ENCODE results near the gene RPS14.
"Not testable (repeated sequence)": the region's sequence is repeated elsewhere in the genome, so short reads cannot be mapped to it uniquely, and the experiment has no call there.

Gene RPS14

DNA sequence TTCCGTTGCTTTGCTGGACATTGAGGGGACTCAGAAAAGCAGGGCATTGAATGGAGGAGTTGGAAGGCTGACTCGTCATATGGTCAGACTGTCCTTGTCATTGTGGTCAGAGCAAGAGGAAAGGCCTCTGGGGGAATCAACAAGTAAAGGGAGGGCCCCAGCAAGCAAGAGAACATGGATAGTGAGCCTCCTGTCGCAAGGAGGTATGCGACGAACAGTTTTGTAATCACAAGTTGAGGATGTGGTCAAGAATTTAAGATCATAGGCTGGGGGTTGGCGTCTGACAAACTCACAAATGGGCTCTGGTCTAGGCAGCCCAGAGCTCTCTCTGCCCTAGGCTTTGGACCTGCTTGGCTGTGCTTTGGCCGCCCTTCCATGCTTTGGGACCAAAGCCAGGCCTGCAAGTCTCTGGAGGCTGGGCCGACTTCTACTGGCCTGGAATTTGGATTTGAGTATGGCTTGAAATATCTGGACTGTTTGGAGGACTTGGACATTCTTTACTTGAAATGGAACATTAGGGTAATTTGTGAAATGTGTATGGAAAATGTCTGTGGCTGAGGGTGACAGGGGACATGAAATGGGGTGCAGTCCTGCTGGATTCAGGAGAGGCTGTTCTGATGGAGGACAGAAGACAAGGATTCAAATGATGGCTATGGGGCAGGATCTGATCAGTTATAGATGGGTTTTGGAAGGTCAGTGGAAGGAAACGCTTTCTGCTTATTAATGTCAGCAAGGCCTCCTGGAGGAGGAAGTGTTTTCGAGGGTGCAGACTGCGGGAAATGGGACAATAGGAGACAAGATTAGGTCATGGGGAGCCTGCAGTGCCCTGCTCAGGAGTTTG is 39.2 kb upstream of the RPS14 start:
- Histone ChIP-seq H3K36me3 (ENCODE audit: insufficient read depth, low read length) (peaks cover 12% of the 10 kb centered on the region), H3K4me3 (ENCODE audit: low read length) (no peak overlapping the region), H3K27me3 (ENCODE audit: insufficient read depth, low read length) (no peaks in the 10 kb centered on the region), H2AFZ (ENCODE audit: low read depth, low read length) (no peak overlapping the region), H3K9me3 (ENCODE audit: low read length) (no peaks in the 10 kb centered on the region), H3K4me1 (ENCODE audit: insufficient read depth, low read length) (peaks cover 37% of the 10 kb centered on the region)

DNA sequence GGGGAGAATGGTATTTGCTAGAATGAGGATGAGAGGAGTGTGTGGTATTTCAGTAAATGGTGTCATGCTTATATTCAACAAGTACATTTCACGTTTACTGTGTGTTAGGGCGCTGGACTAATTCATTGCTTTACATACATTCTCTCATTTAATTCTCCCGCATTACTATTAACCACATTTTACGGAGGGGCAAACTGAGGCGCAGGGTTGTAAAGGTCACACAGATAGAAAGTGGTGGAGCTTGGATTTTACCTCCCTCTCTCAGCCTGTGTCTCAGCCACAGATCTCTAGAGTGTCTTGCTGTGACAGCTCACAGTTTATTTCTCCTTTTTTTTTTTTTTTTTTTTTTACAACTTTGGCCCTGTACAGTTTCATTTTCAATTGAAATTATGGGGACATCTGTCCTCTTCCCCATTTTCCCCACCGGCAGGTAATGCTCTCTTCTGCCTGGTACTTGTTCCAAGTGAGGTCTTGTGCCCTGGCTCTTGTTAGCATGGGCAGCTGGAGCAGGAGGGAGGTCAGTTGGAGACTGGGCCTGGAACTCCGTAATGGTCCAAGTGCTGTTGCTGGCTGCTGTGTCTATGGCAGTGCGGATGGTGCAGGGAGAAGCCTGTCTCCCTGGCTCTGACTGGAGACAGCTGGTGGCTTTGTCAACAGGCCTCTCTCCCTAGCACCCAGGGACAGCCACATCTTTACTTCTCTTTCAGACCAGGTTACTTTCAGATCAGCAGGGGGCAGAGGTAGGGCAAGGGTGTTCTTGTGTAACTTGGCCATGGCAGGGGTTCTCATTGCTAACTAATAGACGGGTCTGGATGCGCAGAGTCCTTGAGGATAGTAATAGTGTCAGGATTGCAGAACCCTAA is 37.9 kb upstream of the RPS14 start:
- Histone ChIP-seq H3K4me3 (ENCODE audit: low read length) (peak overlapping the region; percentile 63), H3K4me1 (ENCODE audit: insufficient read depth, low read length) (peaks cover 37% of the 10 kb centered on the region), H2AFZ (ENCODE audit: low read depth, low read length) (no peak overlapping the region), H3K27me3 (ENCODE audit: insufficient read depth, low read length) (no peaks in the 10 kb centered on the region), H3K36me3 (ENCODE audit: insufficient read depth, low read length) (peaks cover 10% of the 10 kb centered on the region), H3K9me3 (ENCODE audit: low read length) (no peaks in the 10 kb centered on the region)

DNA sequence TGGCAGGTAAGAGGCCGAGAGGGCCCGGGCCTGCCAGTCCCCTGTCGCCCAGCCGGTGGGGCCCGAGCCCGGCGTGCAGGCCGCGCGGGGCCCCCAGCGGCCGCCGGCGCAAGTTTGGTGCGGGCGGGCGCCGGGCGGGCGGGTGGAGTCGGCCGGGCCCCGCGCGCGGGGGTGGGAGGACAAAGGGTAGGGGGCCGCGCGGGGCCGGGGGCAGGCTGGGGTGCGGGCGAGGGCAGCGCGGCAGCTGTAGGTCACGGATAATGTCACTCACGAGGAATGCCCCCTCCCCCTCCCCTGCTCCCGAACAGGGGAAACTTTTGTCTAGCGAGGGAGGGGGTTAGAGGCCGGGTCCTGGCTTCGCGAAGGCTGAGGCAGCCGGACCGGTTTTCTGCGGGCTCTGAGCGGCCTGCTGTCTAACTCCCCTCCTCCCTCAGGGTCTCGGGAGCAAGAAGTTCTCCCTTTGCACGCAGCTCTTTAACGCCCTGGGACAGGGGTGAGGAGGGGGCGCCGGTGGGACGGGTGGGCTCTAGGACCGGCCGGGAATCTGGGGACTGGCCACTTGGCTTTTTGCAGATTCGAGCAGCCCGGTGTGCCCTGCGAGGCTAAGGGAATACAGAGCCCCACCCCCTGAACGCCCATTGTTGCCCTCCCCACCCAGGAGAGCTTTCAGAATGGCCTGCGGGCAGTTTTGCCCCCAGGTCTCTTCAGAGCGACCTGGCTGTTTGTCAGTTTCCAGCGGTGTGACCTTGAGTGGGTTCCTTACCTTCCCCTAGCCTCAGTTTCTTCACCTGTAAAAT is 37.1 kb upstream of the RPS14 start:
- H3K4me1 ChIP-seq (ENCODE audit: insufficient read depth, low read length), result peaks cover 37% of the 10 kb centered on the region

DNA sequence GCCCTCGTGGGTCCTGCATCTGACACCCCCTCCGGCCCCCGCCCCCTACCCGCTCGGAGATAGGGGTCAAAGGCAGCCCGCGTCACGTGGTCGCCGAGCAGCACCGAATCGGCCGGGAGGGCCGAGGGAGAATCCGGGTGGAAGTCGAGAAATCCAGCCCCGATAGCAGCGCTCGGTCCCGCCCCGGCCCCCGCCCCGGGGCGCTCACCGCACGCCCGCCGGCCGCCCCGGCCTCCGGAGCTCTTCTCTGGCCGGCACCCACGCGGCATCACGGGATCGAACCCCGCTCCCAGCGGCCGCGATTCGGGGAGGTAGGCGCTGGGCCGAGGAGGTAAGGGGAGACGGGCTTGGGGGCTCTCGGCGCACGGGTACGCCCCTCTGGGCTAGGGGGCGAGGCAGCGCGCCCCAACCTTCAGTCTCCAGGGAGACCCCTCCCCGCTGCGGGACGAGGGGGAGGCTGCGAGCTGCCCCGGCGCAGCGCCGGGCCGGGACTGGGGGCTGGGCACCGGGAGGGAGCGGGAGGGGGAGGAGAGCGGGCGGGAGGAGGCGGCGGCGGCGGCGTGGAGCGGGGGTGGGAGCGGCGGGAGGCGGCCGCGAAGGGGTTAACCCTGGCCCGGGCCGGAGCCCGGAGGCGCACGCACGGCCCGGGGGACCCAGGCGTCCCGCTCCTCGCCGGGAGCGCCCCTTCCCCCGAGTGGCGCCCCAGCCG is 36.3 kb upstream of the RPS14 start:
- Histone ChIP-seq H2AFZ (ENCODE audit: low read depth, low read length) (peak overlapping the region; percentile 6), H3K9me3 (ENCODE audit: low read length) (no peaks in the 10 kb centered on the region), H3K4me3 (ENCODE audit: low read length) (peak overlapping the region; percentile 63), H3K27me3 (ENCODE audit: insufficient read depth, low read length) (no peaks in the 10 kb centered on the region), H3K4me1 (ENCODE audit: insufficient read depth, low read length) (peaks cover 37% of the 10 kb centered on the region), H3K36me3 (ENCODE audit: insufficient read depth, low read length) (peaks cover 3% of the 10 kb centered on the region)

More for the DNA sequence above, 37.1 kb upstream of the RPS14 start:
- peak overlapping the region; percentile 63 for H3K4me3 ChIP-seq (ENCODE audit: low read length)
- H3K36me3 ChIP-seq (ENCODE audit: insufficient read depth, low read length), result peaks cover 4% of the 10 kb centered on the region
- H2AFZ ChIP-seq (ENCODE audit: low read depth, low read length), result no peak overlapping the region
- H3K9me3 ChIP-seq (ENCODE audit: low read length), result no peaks in the 10 kb centered on the region
- no peaks in the 10 kb centered on the region for H3K27me3 ChIP-seq (ENCODE audit: insufficient read depth, low read length)

DNA sequence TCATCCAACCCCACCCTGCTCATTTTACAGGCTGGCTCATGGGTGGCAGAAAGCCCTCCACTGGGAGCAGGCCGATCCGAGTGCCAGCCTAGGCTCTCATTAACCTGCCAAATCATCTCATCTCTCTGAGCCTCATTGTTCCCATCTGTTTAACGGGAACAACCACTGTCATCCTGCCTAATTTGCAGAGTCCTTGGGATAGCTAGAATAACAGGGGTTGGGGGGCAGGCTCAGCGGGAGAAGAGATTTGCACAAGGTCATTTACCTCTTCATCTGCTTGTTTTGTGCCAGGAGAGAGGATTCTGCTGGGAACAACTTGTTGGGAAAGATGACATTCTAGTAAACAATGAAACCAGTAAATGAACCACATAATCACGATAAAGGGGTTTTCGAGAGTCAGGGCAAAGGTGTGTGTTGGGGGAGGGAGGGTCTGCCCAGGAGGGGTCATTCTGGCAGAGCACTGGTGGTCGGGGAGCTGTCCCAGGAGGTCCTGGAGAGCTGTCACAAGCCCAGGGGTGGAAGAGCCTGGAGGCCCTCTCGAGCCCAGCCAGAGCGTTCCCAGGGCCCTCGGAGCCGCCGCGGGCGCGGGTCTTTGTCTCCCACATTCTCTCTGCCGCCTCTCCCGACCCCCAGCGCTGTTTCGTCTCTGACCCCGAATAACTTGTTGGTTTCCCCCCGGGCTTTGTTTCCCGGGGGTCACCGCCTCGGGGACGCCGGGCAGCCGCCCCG is 35.6 kb upstream of the RPS14 start:
- Histone ChIP-seq H2AFZ (ENCODE audit: low read depth, low read length) (peak overlapping the region; percentile 6), H3K27me3 (ENCODE audit: insufficient read depth, low read length) (no peaks in the 10 kb centered on the region), H3K4me1 (ENCODE audit: insufficient read depth, low read length) (peaks cover 31% of the 10 kb centered on the region), H3K36me3 (ENCODE audit: insufficient read depth, low read length) (no peaks in the 10 kb centered on the region), H3K4me3 (ENCODE audit: low read length) (peak overlapping the region; percentile 63), H3K9me3 (ENCODE audit: low read length) (no peaks in the 10 kb centered on the region)

DNA sequence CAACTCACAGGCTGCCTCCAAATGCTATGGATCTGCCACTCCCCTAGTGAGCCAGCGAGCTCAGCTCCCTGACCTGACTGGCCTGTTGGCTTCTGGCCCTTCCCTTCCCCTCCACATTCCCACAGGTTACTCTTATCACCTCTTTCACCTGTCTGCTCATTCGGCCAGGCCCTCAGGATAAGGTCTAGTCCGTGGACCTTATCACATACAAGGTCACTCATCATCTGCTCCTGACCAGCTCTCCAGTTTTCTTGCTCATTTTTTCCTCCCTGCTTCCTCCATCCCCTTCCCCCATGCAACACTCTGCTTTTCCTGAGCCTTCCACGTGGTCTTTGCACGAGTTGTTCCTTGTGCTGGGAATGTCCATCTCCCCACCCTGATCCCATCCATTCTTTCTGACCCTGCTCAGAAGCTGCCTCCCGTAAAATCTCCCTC is 32.5 kb upstream of the RPS14 start:
- H3K36me3 ChIP-seq (ENCODE audit: insufficient read depth, low read length), result no peaks in the 10 kb centered on the region
- no peaks in the 10 kb centered on the region for H3K9me3 ChIP-seq (ENCODE audit: low read length)
- no peak overlapping the region for H2AFZ ChIP-seq (ENCODE audit: low read depth, low read length)
- no peak overlapping the region for H3K4me3 ChIP-seq (ENCODE audit: low read length)
- H3K4me1 ChIP-seq (ENCODE audit: insufficient read depth, low read length), result peaks cover 5% of the 10 kb centered on the region
- H3K27me3 ChIP-seq (ENCODE audit: insufficient read depth, low read length), result no peaks in the 10 kb centered on the region

DNA sequence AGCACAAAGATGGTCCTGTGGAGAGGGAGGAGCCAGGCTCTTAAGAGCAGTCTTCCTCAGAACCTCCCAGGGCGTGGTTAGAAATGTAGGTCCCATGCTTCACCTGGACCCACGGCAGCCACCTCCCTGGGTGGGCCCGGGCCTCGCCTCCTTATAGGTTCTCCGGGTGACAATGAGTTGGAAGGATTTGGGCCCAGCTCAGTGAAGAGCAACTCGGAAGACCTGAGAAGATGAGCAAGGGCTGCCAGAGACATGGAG is 32.1 kb upstream of the RPS14 start:
- Histone ChIP-seq H3K36me3 (ENCODE audit: insufficient read depth, low read length) (no peaks in the 10 kb centered on the region), H3K4me1 (ENCODE audit: insufficient read depth, low read length) (peaks cover 3% of the 10 kb centered on the region), H3K9me3 (ENCODE audit: low read length) (no peaks in the 10 kb centered on the region), H2AFZ (ENCODE audit: low read depth, low read length) (no peak overlapping the region), H3K27me3 (ENCODE audit: insufficient read depth, low read length) (no peaks in the 10 kb centered on the region), H3K4me3 (ENCODE audit: low read length) (no peak overlapping the region)

DNA sequence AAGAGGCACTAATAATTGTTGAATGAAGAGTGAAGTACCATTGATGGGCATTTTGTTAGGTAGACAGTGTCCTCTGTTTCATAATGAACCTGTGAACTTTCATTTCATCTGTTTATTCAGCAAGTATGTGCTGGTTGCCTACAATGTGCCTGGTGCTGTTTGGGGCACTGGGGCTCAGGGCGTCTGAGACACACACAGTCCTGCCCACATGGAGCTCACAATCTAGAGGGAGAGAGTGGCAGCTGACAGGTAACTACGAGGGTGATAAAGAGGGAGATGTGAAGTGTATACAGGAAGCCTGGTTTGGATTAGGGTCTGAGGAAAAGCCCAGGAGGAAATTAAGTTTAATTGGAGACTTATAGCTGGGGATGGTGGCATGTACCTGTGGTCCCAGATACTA is 29.9 kb upstream of the RPS14 start:
- Histone ChIP-seq H3K36me3 (ENCODE audit: insufficient read depth, low read length) (no peaks in the 10 kb centered on the region), H2AFZ (ENCODE audit: low read depth, low read length) (no peak overlapping the region), H3K9me3 (ENCODE audit: low read length) (no peaks in the 10 kb centered on the region), H3K4me1 (ENCODE audit: insufficient read depth, low read length) (no peaks in the 10 kb centered on the region), H3K27me3 (ENCODE audit: insufficient read depth, low read length) (no peaks in the 10 kb centered on the region), H3K4me3 (ENCODE audit: low read length) (no peak overlapping the region)

DNA sequence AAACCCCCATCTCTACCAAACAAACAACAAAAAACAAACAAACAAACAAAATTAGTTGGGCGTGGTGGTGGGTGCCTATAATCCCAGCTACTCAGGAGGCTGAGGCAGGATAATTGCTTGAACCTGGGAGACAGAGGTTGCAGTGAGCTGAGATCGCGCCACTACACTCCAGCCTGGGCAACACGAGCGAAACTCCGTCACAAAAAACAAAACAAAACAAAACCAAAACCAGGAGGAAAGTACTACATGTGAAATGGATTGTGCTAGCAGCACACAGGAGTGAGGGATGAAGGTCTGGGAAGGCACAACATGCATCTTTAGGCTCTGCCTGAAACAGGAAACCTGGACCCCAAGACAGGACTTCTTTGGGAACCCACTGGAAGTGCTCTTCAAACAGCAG is 27.0 kb upstream of the RPS14 start:
- H3K36me3 ChIP-seq (ENCODE audit: insufficient read depth, low read length); H3K4me1 ChIP-seq (ENCODE audit: insufficient read depth, low read length); H3K4me3 ChIP-seq (ENCODE audit: low read length); H3K9me3 ChIP-seq (ENCODE audit: low read length); H3K27me3 ChIP-seq (ENCODE audit: insufficient read depth, low read length); H2AFZ ChIP-seq (ENCODE audit: low read depth, low read length): not testable (repeated sequence)

DNA sequence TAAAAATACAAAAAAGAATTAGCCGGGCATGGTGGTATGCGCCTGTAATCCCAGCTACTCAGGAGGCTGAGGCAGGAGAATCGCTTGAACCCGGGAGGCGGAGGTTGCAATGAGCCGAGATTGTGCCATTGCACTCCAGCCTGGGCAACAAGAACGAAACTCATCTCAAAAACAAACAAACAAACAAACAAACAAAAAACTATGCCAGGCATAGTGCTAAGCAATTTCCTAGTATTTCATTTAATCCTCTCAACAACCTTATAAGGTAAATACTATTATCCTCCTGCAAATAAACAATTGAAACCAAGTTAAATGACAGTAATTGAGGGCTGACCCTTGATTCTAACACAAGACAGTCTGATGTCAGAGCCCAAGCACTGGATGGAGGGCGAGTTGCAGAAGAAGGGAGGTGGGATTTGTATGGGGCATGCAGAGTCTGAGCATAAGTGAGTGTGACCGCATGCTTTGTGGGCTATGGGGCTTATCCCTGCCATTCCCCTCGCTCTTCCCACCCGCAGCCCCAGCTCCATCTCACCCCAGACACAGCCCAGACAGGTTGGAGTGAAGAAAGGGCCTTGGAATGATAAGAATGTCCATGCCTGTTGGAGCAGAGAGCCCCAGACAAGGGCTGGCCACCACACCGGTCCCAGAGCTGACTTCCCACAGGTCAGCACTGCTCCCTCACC is 24.3 kb upstream of the RPS14 start:
- Histone ChIP-seq H3K4me3 (ENCODE audit: low read length) (no peak overlapping the region), H3K36me3 (ENCODE audit: insufficient read depth, low read length) (no peaks in the 10 kb centered on the region), H3K27me3 (ENCODE audit: insufficient read depth, low read length) (no peaks in the 10 kb centered on the region), H3K4me1 (ENCODE audit: insufficient read depth, low read length) (peaks cover 8% of the 10 kb centered on the region), H3K9me3 (ENCODE audit: low read length) (no peaks in the 10 kb centered on the region), H2AFZ (ENCODE audit: low read depth, low read length) (no peak overlapping the region)

DNA sequence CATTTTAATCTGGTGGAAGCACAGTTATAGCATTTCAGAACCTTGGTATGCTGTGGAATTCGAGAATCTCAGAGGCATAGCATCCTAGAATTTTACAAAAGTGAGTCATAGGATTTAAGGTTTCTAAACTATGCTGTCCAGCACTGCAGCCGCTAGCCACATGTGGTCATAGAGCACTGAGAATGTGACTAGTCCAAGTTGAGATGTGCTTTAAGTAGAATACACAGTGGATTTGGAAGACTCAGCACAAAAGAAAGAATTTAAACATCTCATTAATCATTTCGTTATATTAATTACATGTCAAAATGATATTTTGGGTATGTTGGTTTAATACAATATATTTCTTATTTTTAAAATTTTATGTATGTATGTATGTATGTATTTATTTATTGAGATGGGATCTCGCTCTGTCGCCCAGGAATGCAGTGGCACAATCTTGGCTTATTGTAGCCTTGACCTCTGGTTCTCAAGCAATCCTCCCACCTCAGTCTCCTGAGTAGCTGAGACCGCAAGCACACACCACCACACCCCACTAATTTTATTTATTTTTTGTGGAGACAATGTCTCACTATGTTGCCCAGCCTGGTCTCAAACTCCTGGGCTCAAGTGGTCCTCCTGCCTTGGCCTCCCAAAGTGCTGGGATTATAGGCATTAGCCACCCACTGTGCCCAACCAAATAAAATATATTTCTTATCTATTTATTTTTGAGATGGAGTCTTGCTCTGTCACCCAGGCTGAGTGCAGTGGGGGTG is 20.4 kb upstream of the RPS14 start:
- Histone ChIP-seq H3K36me3 (ENCODE audit: insufficient read depth, low read length) (no peaks in the 10 kb centered on the region), H3K4me3 (ENCODE audit: low read length) (no peak overlapping the region), H3K27me3 (ENCODE audit: insufficient read depth, low read length) (no peaks in the 10 kb centered on the region), H3K4me1 (ENCODE audit: insufficient read depth, low read length) (peaks cover 8% of the 10 kb centered on the region), H3K9me3 (ENCODE audit: low read length) (no peaks in the 10 kb centered on the region), H2AFZ (ENCODE audit: low read depth, low read length) (no peak overlapping the region)

All from neuron (in vitro differentiated cells).